GM12878 (cell line): ENCODE measurements around the gene ABHD2. TPM values are rescaled to one million over a fixed set of nuclear protein-coding genes. Genes with fewer than 3 reads are reported as not detected.

Experiments used
- ATAC-seq: fragments of 200-7000 bp; cut with Tn5 transposase; 3 replicates; pipeline ENCODE4 v1.9.1; 2020; ENCODE audit warnings: mild to moderate bottlenecking, moderate library complexity
- BruUV-seq: library from RNA; stranded (reverse); fragments of 400-500 nt; replicated peaks from 2 replicates; lab custom pipeline; 2021; lab: Mats Ljungman, UMichigan
- CTCF ChIA-PET: fragments of 300-600 bp; sonication (Branson Sonifier 250); formaldehyde crosslinking; extraction: SDS; loops from one replicate; lab custom pipeline; 2021; ENCODE audit warnings: inconsistent platforms; lab: Yijun Ruan, JAX
- POLR2A ChIA-PET: fragments of 350-600 bp; formaldehyde crosslinking; extraction: SDS; loops from one replicate; lab custom pipeline; 2021; ENCODE audit warnings: inconsistent platforms; lab: Charles Lee
- RAD21 ChIA-PET: fragments of 300-600 bp; sonication (Branson Sonifier 250); formaldehyde crosslinking; loops from one replicate; lab custom pipeline; 2023; ENCODE audit warnings: antibody characterized with exemption; ENCODE audit not compliant: unreplicated experiment; lab: Charles Lee
- SMC1A ChIA-PET: fragments of 300-600 bp; sonication (Branson Sonifier 250); formaldehyde crosslinking; loops from one replicate; lab custom pipeline; 2023; ENCODE audit not compliant: unreplicated experiment, uncharacterized antibody; lab: Charles Lee
- DNase-seq: peaks from one replicate; pipeline ENCODE4 v3.0.0-alpha.2; 2011; ENCODE audit warnings: low read depth, low spot score
- FAIRE-seq: peaks from 3 replicates; lab custom pipeline; 2011; peaks lifted over from hg19 to GRCh38; lab: Jason Lieb, UNC
- H2AFZ ChIP-seq: 2 replicates; pipeline ENCODE4 v1.6.0; 2011; ENCODE audit warnings: low read depth, low read length, control low read depth; ENCODE audit not compliant: control insufficient read depth
- H3K27ac ChIP-seq: 2 replicates; pipeline ENCODE4 v1.5.1; 2011; ENCODE audit warnings: control low read depth; ENCODE audit not compliant: control insufficient read depth, insufficient read depth
- H3K27me3 ChIP-seq, 2 experiments: replicated peaks in 1 of 2; 2 replicates each; pipeline versions ENCODE4 v1.6.0 to v1.6.1; 2011; ENCODE audit warnings: low read length in 1 of 2; ENCODE audit not compliant: control insufficient read depth in 2 of 2, insufficient read depth in 2 of 2
- H3K36me3 ChIP-seq, 2 experiments: 2 replicates each; pipeline ENCODE4 v1.5.1; 2011; ENCODE audit warnings: low read length in 1 of 2; ENCODE audit not compliant: control insufficient read depth in 2 of 2, insufficient read depth in 2 of 2
- H3K4me1 ChIP-seq: 2 replicates; pipeline ENCODE4 v1.6.1; 2011; ENCODE audit warnings: mild to moderate bottlenecking, low read length, moderate library complexity, mixed read lengths; ENCODE audit not compliant: control insufficient read depth, insufficient read depth
- H3K4me2 ChIP-seq: 2 replicates; pipeline ENCODE4 v1.6.0; 2011; ENCODE audit warnings: control low read depth; ENCODE audit not compliant: control insufficient read depth, insufficient read depth
- H3K4me3 ChIP-seq: fragments of 200-600 bp; sonication (generic); 2 replicates; pipeline ENCODE4 v1.5.1; 2016
- H3K79me2 ChIP-seq: 2 replicates; pipeline ENCODE4 v1.6.0; 2011; ENCODE audit warnings: low read length; ENCODE audit not compliant: control insufficient read depth, insufficient read depth
- H3K9ac ChIP-seq: 2 replicates; pipeline ENCODE4 v1.8.0; 2011; ENCODE audit warnings: low read length, control low read depth, mixed read lengths; ENCODE audit not compliant: control insufficient read depth, insufficient read depth
- H3K9me3 ChIP-seq: replicated peaks from 3 replicates; pipeline ENCODE4 v1.5.1; 2011; ENCODE audit warnings: mild to moderate bottlenecking, low read length; ENCODE audit not compliant: control insufficient read depth, insufficient read depth
- H4K20me1 ChIP-seq: 2 replicates; pipeline ENCODE4 v1.6.0; 2011; ENCODE audit not compliant: control insufficient read depth, insufficient read depth
- BACH1 ChIP-seq: fragments of 450-650 bp; IDR thresholded peaks from 2 replicates; pipeline ENCODE4 v1.6.1; 2017; ENCODE audit warnings: mild to moderate bottlenecking, borderline replicate concordance
- GATAD2B ChIP-seq: fragments of 450-650 bp; conservative IDR thresholded peaks from 2 replicates; pipeline ENCODE4 v1.6.1; 2017; ENCODE audit warnings: low read depth, mild to moderate bottlenecking, moderate library complexity
- KLF5 ChIP-seq: fragments of 450-650 bp; IDR thresholded peaks from 2 replicates; pipeline ENCODE4 v1.6.1; 2014; ENCODE audit warnings: mild to moderate bottlenecking; ENCODE audit not compliant: partially characterized antibody
- POLR2A ChIP-seq: IDR thresholded peaks from 2 replicates; pipeline ENCODE4 v1.6.1; 2011; ENCODE audit warnings: low read depth, mild to moderate bottlenecking, low read length
- RCOR1 ChIP-seq: conservative IDR thresholded peaks from 2 replicates; pipeline ENCODE4 v1.6.1; 2012; ENCODE audit warnings: low read depth, low read length, improper control_type of control experiment
- STAT1 ChIP-seq: fragments of 450-650 bp; conservative IDR thresholded peaks from 2 replicates; pipeline ENCODE4 v1.6.1; 2014; ENCODE audit warnings: antibody characterized with exemption, mild to moderate bottlenecking
- TCF12 ChIP-seq: IDR thresholded peaks from 2 replicates; pipeline ENCODE4 v1.6.1; 2011; ENCODE audit warnings: low read depth, mild to moderate bottlenecking, low read length
- TCF7 ChIP-seq: IDR thresholded peaks from 2 replicates; pipeline ENCODE4 v1.6.1; 2014; ENCODE audit warnings: antibody characterized with exemption, borderline replicate concordance
- WGBS: methylation state at CpG from one replicate; pipeline ENCODE4 v1.1.6; 2016; ENCODE audit warnings: low lambda C conversion rate; ENCODE audit not compliant: insufficient replicate concordance, insufficient coverage; ENCODE audit errors: missing lambda C conversion rate; 5-methylcytosine and 5-hydroxymethylcytosine counted together
- in situ Hi-C: fragments of 300-500 bp; cut with MboI; formaldehyde crosslinking; loops from 9 replicates; pipeline ENCODE4 v1.14.3; 2018; ENCODE audit warnings: mixed read lengths
- intact Hi-C: fragments of 100-400 bp; cut with micrococcal nuclease; formaldehyde crosslinking; loops from one replicate; pipeline ENCODE4 v1.14.2; 2022; ENCODE audit not compliant: unreplicated experiment
- polyA plus RNA-seq, 11 experiments: library from polyadenylated mRNA; depleted of rRNA in 4 of 11; unstranded in 6 of 11; stranded (reverse) in 5 of 11; fragments of >200 nt; fragmentation: Nextera tagmentation in 4 of 11; fragmentation: Illumina TruSeq in 1 of 11; extraction: Ambion mirVana in 4 of 11; extraction: Trizol in 1 of 11; gene quantifications; 1 replicate in 1 of 11; 2 replicates in 10 of 11; pipeline versions ENCODE4 v1.2.1 to v1.2.3, GENCODE V29; 2011 to 2016; ENCODE audit warnings: inconsistent platforms in 2 of 11, missing spikeins in 2 of 11, low read depth in 1 of 11
- total RNA-seq, 4 experiments: library from RNA; depleted of rRNA in 3 of 4; stranded (reverse); fragments of >200 nt in 3 of 4; fragmentation: Illumina TruSeq in 1 of 4; extraction: Trizol in 1 of 4; gene quantifications; 2 replicates each; pipeline versions ENCODE4 v1.2.1 to v1.2.3, GENCODE V29; 2013 to 2021
- TF ChIP-seq, protein P1 (sequence below): fragments of 450-650 bp; IDR thresholded peaks from 2 replicates; pipeline ENCODE4 v1.6.1; 2017; ENCODE audit warnings: antibody characterized with exemption, mild to moderate bottlenecking, moderate library complexity

ABHD2 gene
- total and polyA plus RNA-seq, 10 of the 15 experiments (the other 5 are each of a cell fraction or from before 2014, with no cell fraction given), result 1.2 to 33.6 (median 20.4) TPM

DNA sequence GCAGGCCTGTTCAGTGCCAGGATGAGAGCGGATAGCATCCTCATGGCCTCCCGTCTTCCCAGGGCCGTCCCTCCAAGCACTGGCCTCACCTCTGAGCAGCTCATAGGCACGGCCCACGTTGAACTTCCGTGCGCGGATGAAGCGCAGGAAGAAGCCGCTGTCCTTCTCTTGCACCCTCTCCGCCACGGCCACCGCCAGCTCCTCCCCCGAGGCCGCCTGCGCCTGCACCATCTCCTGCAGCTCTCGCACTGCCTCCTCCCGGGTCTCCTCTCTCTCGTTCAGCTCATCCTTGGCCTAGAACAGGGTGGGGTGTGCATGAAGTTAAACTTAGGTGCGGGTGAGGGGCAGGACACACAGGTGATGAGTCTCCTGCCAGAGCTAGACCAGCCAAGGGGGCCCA lies 128.8 kb downstream of the ABHD2 start:
- no peak overlapping the region for H3K4me3 ChIP-seq
- ChIA-PET RAD21 (interaction anchor here (1.1 kb wide), 1 partner anchor 116 kb away, joined by 3 read pairs; no protein-coding TSS in a partner anchor), SMC1A (no interaction called here), CTCF (interaction anchor here (1.7 kb wide), 1 partner anchor 12 kb away, joined by 4 read pairs; no protein-coding TSS in a partner anchor), POLR2A (no interaction called here)
- ATAC-seq, result no peak
- TF ChIP-seq STAT1, result no peak
- TF ChIP-seq TCF7, result no peak
- TF ChIP-seq POLR2A, result no peak
- TF ChIP-seq GATAD2B, result no peak
- no peak for TF ChIP-seq KLF5
- TF ChIP-seq RCOR1, result no peak
- TF ChIP-seq TCF12, result no peak
- TF ChIP-seq, protein P1, sequence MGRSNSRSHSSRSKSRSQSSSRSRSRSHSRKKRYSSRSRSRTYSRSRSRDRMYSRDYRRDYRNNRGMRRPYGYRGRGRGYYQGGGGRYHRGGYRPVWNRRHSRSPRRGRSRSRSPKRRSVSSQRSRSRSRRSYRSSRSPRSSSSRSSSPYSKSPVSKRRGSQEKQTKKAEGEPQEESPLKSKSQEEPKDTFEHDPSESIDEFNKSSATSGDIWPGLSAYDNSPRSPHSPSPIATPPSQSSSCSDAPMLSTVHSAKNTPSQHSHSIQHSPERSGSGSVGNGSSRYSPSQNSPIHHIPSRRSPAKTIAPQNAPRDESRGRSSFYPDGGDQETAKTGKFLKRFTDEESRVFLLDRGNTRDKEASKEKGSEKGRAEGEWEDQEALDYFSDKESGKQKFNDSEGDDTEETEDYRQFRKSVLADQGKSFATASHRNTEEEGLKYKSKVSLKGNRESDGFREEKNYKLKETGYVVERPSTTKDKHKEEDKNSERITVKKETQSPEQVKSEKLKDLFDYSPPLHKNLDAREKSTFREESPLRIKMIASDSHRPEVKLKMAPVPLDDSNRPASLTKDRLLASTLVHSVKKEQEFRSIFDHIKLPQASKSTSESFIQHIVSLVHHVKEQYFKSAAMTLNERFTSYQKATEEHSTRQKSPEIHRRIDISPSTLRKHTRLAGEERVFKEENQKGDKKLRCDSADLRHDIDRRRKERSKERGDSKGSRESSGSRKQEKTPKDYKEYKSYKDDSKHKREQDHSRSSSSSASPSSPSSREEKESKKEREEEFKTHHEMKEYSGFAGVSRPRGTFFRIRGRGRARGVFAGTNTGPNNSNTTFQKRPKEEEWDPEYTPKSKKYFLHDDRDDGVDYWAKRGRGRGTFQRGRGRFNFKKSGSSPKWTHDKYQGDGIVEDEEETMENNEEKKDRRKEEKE, result no peak
- TF ChIP-seq BACH1, result no peak
- H3K9ac ChIP-seq, result no peak overlapping the region
- FAIRE-seq, result no peak
- no peaks in the 10 kb centered on the region; the same call in 1 of the 2 replicates for H3K4me1 ChIP-seq
- H4K20me1 ChIP-seq, result no peaks in the 10 kb centered on the region
- no peak overlapping the region for H3K27ac ChIP-seq
- H3K9me3 ChIP-seq, result no peaks in the 10 kb centered on the region
- DNase-seq, result no peak
- H2AFZ ChIP-seq, result no peak overlapping the region
- intact Hi-C loops, result no loop called here
- H3K36me3 ChIP-seq, result no peaks in the 10 kb centered on the region
- no peaks in the 10 kb centered on the region for H3K79me2 ChIP-seq
- no peak overlapping the region for H3K4me2 ChIP-seq
- BruUV-seq, result no TSS peak
- in situ Hi-C loops, result no loop called here
- 68% methylated on average over 20 of the region's 20 CpGs for WGBS
- H3K27me3 ChIP-seq, result no peaks in the 10 kb centered on the region
